HG03565 (cell line): Measurements from ENCODE around the gene DYRK1A.

ENCODE experiments used
- ATAC-seq: cut with Tn5 transposase; IDR thresholded peaks from one replicate; pipeline ENCODE4 v1.9.1; 2021; ENCODE audit warnings: mild to moderate bottlenecking, moderate library complexity; ENCODE audit not compliant: unreplicated experiment

DYRK1A gene

DNA sequence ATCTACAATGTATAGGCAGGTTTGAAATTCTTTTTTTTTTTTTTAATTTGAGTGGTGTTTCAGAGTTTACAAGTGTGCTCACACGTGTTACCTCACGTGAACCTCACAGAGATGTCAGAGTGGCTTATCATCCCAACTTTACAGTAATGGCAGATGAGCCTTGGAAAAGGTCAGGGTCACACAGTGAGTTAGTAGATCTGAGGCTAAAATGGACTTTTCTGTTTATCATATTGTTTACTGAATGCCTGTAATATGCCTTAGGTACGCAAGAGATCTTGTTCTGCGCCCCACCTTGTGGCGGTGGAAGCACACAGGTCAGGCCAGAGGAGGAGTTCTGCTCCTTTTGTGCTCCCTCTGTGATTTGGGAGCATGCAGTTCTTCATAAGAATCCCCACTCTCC lies 80.0 kb downstream of the DYRK1A start:
- ATAC-seq, result no peak

DNA sequence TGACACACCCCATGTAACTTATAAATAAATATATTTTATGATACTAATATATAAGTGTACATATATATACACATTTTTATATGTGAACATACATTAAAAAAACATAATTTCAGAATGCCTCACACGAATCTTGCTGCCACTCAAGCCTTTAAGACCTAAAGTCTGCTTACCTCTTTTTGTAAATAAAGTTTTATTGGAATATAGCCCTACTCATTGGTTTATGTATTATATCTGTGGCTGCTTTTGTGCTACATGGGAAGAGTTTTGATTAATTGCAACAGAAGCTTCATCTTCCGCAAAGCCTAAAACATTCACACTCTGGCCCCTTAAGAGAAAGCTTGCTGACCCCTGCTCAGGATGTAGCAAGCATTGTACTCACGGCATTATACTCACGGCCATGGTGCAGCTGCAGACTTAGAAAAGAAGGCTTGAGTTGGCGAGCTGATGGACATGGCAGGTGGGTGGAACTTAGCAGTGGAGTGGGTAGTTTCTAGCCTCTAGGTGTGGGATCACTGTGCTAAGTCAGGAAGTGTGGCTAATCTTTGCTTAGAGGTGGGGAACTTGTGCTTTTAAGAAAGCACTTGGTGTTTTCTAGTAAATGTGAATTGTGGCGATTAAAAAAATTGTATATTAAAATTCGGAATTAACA lies 80.8 kb downstream of the DYRK1A start:
- no peak for ATAC-seq

DNA sequence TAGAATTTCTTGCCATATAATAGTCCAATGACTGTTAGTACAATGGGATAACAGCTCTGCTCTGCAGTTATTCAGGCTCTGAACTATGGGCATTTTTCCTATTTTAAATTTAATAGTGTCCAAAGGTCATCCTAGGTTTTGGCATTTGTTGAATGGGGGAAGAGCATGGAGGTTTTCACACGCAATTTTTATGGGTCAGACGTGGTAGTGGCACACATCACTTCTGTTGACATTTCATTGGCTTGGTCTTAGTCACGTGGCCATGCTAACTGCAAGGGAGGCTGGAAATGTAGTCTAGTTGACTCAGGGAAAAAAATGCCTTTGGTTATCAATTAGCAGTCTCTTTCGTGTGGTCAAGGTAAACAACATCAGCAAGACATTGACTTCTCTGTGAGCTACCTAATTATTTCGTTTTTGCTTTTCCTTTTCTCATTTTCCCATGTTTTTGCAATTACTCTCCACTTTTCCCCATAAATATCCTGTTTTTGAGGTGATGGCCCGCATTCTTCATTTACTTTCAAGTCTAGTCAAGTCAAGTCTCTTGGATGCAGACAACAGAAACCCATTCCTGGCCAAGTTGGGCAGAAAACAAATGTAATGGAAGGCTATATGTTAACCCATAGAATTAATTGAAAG lies 82.8 kb downstream of the DYRK1A start:
- ATAC-seq, result no peak

DNA sequence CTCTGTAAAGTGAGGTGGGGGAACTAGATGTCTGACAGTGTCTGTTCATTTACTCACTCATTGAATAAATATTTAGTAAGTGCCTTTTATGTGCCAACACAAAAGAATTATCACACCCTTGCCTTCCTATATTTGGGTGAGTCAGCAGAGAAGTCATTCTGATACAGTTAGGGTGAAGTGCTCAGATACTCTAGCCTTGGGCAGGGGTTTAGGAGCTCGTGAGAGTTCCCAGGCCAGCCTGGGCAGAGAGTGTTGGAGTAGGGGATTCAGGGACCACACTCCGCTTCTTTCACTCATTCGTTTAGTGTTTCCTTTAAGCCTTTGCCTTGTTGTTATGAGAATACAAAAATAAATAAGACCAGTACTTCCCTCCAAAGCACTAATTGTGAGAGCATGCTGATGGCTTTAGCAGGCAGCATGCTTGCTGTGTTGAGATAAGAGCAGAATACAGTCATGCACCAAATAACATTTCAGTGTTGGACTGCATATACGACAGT lies 83.9 kb downstream of the DYRK1A start:
- ATAC-seq, result no peak

DNA sequence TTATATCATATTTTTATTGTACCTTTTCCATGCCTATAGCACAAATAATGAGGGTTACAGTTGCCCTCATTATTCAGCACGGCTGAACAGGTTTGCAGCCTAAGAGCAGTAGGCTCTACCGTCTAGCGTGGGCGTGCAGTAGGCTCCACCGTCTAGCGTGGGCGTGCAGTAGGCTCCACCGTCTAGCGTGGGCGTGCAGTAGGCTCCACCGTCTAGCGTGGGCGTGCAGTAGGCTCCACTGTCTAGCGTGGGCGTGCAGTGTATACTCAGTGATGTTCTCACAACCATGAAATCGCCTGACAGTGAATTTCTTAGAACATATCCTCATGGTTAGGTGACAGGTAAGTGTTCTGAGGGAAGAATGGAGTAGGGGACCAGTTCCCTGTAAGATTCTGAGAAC lies 84.9 kb downstream of the DYRK1A start:
- ATAC-seq, result no peak

DNA sequence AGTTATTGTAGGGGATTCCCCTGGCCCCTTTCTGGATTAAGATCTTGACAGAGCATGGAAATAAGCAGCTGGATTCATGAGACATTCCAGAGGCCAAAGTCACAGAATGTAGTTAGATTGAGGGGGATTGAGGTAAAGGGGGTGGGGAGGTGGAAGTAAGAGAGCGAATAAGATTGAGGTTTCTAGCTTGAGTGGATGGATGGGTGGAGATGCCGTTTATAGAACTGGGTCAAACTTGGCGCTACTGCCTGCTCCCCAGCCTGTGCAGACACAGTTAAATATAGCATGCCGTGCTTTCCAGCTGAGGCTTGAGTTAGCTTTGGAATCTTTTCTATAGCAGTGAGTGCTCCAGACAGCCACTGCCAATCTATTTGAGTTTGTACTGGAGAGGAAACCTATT lies 85.7 kb downstream of the DYRK1A start:
- no peak for ATAC-seq

DNA sequence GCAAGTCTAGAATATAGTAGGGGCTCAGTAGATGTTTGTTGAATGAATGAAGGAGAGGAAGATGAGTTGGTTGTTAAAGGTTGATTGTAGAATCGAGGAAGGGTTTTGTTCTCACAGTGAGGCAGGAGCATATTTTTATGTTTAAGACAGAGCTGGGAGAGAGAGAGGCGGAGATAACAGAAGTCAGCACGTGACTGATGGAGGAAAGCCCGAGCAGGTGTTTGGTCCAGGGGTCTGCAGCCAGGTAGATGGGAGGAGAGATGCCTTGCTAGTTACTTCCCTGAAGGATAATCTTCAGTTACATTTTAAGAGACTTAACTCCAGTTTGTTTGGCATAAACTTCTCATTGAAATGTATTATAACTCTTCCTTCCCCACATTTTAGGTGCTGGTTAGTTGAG lies 86.8 kb downstream of the DYRK1A start:
- ATAC-seq, result no peak

DNA sequence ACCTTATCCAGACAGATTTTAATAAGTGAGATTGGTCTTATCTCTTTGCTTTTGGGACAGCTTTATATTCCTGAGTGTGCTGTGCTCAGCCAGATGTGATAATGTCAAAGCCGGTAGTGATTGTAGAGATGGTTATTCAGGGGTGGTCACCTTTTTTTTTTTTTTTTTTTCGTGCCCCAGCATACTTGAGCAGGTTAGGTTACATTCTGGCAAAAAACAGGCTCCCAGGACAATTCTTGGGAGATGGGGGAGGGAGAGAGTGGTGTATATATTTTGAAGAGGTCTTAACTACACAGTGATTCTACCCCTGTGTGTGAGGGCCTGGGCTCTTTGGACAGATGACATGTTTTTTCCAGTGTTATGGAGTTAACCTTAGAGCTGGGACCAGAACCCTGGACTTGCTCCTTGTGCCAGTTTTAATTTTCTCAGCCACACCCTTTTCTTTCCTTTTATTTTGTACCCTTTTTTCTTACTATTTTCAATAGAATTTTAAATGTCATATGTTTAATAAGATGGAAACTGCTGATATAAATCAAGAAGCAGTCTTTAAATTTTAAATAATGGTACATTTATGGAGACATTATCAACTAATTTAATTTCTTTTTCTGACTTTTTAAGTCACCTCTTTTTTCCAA lies 88.4 kb downstream of the DYRK1A start:
- ATAC-seq, result no peak

DNA sequence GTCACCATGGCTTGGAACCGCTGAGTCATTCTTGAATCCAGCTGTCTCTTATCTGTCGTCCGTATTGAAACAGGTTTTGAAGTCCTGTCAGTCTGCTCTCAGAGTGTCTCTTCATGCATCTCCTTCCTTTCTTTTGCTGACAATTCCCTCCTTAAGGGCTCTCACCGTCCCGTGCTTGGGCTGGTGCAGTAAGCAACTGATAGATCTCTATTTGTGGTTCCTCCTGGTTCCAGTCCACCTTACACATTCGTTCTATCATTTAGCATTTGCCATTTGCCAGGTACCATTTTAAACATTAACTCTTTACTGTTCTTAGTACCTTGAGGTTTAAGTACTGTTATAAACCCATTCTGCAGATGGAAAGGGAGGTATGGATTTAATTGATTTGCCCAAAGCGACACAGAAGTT lies 88.9 kb downstream of the DYRK1A start:
- ATAC-seq, result no peak

DNA sequence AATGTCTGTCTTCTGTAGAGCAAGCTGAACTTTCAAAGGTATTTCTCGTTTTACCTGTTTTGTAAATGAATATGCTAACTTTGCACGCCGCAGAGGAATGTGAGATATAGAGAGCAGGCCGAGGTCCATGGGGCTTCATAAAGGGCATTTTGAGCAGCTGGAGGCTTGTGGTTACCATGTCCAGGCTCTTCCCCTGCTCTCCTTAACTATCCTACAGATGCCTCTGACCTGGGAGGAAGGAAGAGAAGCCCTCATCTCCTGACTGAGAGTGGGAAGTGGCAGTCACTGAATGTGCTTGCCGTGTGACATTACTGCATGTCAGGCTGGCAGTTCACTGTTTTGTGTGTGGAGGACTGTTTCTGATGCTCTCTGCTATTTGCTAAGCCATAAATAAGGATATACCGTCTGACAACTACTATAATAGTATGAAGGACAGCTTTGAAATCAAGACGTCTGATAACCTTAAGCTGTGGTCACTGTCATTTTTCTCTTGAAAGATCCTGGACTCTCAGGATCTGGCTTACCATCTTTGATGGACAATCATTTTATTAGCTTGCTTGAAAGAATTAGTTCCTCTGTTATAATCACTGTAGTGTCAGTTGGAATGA lies 92.2 kb downstream of the DYRK1A start:
- no peak for ATAC-seq

DNA sequence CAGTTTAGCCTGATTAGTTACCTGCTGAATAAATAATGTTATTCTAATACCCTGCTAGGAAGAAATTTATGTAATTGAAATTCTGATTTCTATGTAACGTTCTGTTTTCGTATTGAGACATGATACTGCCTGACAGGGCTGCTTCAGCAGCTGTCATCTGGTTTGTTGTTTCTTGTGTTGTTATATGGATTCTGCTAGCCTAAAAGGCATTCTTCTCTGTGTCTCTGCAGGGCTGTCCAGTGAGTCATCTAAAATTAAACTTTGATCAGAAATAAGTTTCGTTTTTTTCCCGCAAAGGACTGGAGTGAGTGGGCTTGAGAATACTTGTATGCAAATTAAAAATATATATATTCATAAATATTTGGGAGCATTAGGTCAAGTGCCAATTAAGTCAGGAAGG lies 93.0 kb downstream of the DYRK1A start:
- no peak for ATAC-seq

DNA sequence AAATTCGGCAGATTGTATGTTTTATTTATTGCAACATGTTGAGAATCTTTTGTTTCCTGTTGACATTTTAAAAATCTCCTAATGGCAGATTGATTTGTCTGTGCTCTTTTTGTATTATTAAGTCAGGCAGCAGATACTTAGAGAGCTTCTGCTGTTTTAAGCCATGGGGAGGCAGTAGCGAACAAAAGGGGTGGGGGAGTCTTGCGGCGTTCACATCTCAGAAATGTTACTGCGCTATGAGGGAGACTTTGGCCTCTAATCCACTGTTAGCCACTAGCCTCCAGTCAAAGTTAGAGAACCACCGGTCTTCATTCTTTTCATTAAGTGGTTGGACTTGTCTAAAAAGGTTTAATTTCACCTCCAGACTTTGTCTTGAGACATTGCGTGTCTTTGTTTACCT lies 93.6 kb downstream of the DYRK1A start:
- no peak for ATAC-seq

DNA sequence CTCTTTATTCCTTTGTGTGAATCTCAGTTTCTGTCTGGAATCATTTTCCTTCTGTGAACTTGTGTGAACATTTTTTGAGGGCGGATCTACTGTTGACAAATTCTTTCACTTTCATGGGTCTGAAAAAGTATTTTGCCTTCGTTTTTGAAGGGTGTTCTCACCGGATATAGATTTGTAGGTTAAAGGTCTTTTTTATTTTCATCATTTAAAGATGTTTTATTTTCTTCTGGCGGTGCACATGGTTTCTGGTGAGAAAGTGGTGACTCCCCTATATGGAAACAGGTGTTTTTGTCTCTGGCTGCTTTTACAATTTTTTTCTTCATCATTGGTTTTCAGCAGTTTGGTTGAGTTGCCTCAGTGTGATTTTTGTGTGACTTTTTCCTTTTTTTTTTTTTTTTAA lies 94.9 kb downstream of the DYRK1A start:
- no peak for ATAC-seq

DNA sequence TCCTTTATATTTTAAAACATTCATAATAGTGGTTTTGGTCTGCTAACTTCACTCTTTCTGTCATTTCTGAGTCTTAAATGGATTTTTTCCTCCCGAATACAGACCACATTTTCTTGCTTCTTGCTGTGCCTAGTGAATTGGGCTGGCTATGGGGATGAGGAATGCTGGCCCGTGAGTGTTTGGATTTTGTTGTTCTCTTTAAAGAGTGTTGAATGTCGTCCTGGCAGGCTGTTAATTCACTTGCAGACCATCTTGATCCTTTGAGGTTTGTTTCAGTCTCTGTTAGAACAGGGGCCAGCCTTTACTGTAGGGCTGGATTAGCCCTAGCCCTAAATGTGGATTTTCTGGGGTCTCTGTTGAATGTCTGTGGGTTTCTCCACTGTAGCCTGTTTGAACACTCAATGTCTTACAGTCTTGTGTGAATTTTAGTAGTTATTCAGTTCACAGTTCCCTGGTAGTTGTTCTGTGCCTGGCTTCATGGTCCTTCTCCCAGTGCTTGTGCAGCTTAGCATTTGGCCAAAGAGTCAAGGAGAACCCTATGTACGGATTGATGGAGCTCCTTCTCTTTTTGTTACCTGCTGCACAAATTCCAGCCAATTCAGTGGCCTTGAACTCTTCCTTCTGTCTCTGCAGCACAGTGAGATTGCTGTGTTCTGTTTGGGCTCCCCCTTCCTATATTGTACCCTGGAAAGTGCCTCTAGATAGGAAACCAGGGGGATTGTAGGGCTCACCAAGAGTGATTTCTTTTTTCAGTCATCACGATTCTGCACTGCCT lies 95.7 kb downstream of the DYRK1A start:
- ATAC-seq, result no peak

DNA sequence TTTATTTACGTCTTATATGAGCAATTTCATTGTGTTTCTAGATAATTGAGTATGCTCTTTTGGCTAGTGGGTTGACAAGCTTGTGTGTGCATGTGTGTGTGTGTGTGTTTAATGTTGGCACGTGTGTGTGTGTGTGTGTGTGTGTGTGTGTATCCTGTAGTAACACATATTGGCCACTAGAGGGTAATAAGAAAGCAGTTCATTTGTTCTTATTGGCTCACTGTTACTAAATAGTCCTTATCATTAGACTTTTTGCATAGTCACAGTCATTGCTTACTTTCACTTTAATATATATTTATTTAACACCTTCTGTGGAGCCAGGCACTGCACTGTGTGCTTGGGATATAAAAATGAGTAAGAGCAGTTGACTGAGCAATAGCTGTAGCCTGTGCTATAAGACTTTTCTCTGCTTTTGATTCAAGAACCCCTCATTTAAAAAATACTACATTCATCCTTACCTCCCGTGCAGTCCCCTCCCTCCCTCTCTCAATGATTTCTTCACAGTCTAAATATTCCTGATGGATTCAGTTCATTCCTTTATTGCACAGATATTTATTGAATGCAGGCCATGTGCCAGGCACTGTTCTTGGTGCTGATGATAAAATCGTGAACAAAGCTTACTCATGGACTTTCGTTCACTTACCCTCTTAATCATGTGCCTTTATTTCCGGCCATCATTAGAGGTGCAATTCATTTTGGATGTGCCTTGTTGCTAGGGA lies 96.7 kb downstream of the DYRK1A start:
- ATAC-seq, result no peak

DNA sequence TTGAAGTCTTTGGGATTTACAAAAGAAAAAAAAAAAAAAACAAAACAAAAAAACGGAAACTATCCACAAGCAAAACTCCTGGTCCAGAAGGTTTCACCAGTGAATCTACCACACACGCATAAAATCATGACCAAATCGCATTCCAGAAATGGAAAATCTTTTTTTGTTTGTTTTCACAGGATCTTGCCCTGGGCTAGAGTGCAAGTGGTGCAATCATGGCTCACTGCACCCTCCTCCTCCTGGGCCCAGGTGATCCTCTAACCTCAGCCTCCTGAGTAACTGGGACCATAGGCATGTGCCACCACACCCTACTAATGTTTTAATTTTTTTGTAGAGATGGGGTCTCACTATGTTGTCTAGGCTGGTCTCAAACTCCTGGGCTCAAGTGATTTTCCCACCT lies 100.5 kb downstream of the DYRK1A start:
- ATAC-seq, result no peak

DNA sequence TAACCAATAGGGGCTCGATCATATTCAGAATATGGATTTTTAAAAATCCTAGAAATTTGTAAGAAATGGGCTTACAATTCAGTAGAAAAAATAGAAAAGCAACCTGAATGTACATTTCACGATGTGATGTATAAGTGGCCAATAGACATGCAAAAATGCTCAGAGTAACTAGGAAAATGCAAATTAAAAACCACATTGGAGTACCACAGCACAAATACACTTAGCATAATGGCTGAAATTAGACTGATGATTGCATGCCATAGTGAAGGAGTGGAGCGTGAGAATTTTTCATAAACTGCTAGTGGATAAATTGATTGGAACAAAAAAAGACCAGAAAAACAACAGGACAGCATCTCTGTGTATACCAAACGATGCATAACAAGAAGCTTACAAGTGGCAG lies 102.3 kb downstream of the DYRK1A start:
- no peak for ATAC-seq

DNA sequence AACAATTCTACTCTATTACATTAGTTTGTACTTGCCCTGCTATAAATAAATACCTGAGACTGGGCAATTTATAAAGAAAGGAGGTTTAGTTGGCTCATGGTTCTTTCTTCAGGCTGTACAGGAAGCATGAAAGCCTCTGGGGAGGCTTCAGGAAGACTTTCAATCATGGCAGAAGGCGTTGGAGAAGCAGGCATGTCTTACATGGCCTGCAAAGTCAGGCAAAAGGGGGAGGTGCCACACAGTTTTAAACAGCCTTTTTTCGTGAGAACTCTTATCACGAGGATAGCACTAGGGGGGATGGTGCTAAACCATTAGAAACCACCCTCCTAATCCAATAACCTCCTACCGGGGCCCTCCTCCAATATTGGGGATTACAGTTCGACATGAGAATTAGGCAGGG lies 102.9 kb downstream of the DYRK1A start:
- no peak for ATAC-seq

DNA sequence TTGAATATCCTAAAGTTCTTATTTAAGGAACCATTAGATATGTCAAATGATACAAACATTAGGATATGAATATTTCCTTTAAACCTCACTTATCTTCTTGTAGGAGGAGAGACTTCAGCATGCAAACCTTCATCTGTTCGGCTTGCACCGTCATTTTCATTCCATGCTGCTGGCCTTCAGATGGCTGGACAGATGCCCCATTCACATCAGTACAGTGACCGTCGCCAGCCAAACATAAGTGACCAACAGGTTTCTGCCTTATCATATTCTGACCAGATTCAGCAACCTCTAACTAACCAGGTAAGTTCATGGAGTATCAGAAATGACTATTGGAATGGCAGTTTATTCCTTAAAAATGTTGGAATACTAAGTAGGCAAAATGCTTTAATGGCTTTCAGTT lies 106.0 kb downstream of the DYRK1A start:
- ATAC-seq, result no peak

DNA sequence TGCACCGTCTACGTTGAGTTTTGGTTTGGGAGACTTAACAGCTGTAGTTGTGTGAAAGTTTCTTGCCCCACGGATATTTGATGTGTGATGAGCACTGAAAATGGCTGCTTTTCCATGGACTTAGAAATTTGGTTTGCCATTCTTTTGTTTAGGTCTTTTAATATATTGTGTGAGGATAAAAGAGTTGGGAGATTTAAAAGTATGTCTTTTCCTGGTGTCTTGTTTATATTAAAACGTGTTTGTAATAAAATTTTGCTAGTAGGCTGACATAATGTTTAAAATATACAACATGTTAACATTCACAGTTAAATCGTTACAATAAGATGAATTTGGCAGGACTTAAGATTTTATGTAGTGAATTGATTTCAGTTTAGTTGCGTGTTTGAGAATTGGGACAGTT lies 106.9 kb downstream of the DYRK1A start:
- ATAC-seq, result no peak

DNA sequence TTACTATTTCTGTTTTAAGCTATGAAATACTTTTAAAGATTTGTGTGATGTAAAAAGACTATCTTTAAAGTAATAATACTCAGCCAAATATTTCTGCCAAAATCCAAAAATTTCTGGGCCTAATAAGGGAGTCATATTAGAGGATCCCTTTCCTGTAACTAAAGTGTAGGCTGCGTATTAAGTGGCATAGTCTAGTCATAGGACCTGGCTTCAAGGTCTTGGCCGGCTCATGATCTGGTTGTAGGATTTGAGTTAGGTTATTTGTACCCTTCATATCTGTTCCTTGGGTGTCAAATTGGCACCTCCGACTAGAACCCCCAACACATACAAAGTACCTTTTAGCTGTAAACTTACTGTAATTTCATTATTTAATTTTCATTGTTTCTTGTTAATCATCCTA lies 107.8 kb downstream of the DYRK1A start:
- ATAC-seq, result no peak
